GM19193 (cell line): ENCODE results near the gene CTNND2.

ENCODE experiments used
- POLR2A ChIP-seq: IDR thresholded peaks from 4 replicates; pipeline ENCODE4 v1.6.1; 2011; ENCODE audit not compliant: insufficient read depth, insufficient read length; ENCODE audit errors: extremely low read depth

Gene CTNND2

GRCh38 chr5:11599499-11599898 lies 304.7 kb downstream of the CTNND2 start:
- TF ChIP-seq POLR2A = no peak

GRCh38 chr5:11596657-11597071 lies 307.6 kb downstream of the CTNND2 start:
- no peak for TF ChIP-seq POLR2A

GRCh38 chr5:11596185-11596584 lies 308.1 kb downstream of the CTNND2 start:
- TF ChIP-seq POLR2A = no peak

GRCh38 chr5:11595045-11595444 lies 309.2 kb downstream of the CTNND2 start:
- TF ChIP-seq POLR2A = no peak

- no peak for TF ChIP-seq POLR2A
Measured at GRCh38 chr5:11594021-11594420, 310.2 kb downstream of the CTNND2 start.

- TF ChIP-seq POLR2A = no peak
Measured at GRCh38 chr5:11590475-11590874, 313.8 kb downstream of the CTNND2 start.

GRCh38 chr5:11588803-11589202 lies 315.4 kb downstream of the CTNND2 start:
- TF ChIP-seq POLR2A = no peak

- TF ChIP-seq POLR2A = no peak
Measured at GRCh38 chr5:11584017-11584416, 320.2 kb downstream of the CTNND2 start.

- no peak for TF ChIP-seq POLR2A
Measured at GRCh38 chr5:11579351-11579750, 324.9 kb downstream of the CTNND2 start.

- no peak for TF ChIP-seq POLR2A
Measured at GRCh38 chr5:11574787-11575186, 329.5 kb downstream of the CTNND2 start.

- no peak for TF ChIP-seq POLR2A
Measured at GRCh38 chr5:11573140-11573992, 330.9 kb downstream of the CTNND2 start.

GRCh38 chr5:11564706-11565105 lies 339.5 kb downstream of the CTNND2 start:
- TF ChIP-seq POLR2A = no peak

- TF ChIP-seq POLR2A = no peak
Measured at GRCh38 chr5:11563822-11564221, 340.4 kb downstream of the CTNND2 start.

GRCh38 chr5:11560915-11561697 lies 343.1 kb downstream of the CTNND2 start:
- no peak for TF ChIP-seq POLR2A

GRCh38 chr5:11557063-11557462 lies 347.2 kb downstream of the CTNND2 start:
- TF ChIP-seq POLR2A = no peak

- no peak for TF ChIP-seq POLR2A
Measured at GRCh38 chr5:11555171-11555570, 349.1 kb downstream of the CTNND2 start.
